ENCODE results near the gene GATA6. TPM values are rescaled to one million over a fixed set of nuclear protein-coding genes. Genes with fewer than 3 reads are reported as not detected.

GATA6 gene
- total RNA-seq, 2 donors from 2014 or later, result 106 to 158 TPM

DNA sequence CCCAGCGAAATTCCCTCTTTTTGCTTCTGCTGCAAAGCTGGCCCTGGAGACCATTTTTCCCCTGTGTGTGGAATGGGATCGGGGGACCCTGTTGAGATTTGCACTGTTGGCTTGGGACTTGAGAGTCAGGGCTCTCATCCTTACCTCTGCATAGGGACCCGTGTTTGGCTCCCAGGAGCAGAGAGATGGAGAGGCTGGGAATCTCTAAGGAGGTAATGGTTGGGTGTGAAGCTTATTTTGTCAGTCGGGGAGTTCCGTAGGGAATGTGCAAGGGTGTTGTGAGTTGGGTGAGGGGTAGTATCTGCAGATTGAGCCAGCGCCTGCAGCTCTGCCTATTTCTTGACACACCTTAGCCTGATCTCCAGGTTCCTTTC is 4.5 kb downstream of the GATA6 start:
- Histone ChIP-seq H3K4me1 (ENCODE audit: control insufficient read depth, insufficient read depth, low read length) (no peaks in the 10 kb centered on the region), H3K27me3 (ENCODE audit: control insufficient read depth, insufficient read depth, low read length, poor library complexity, severe bottlenecking) (peaks cover 37% of the 10 kb centered on the region), H3K4me3 (ENCODE audit: low read length) (peak overlapping the region; percentile 99), H3K27ac (ENCODE audit: low read depth, low read length) (no peak overlapping the region), H3K36me3 (ENCODE audit: control insufficient read depth, insufficient read depth, low read length) (peaks cover 85% of the 10 kb centered on the region), H3K9me3 (ENCODE audit: control insufficient read depth, low read length) (peaks cover 6% of the 10 kb centered on the region), H3K9ac (ENCODE audit: extremely low read depth, low read length, poor library complexity, severe bottlenecking) (peak overlapping the region; percentile 99)
- H3K4me3 Mint-ChIP-seq, result peak overlapping the region; percentile 98
- TF ChIP-seq, protein P1, sequence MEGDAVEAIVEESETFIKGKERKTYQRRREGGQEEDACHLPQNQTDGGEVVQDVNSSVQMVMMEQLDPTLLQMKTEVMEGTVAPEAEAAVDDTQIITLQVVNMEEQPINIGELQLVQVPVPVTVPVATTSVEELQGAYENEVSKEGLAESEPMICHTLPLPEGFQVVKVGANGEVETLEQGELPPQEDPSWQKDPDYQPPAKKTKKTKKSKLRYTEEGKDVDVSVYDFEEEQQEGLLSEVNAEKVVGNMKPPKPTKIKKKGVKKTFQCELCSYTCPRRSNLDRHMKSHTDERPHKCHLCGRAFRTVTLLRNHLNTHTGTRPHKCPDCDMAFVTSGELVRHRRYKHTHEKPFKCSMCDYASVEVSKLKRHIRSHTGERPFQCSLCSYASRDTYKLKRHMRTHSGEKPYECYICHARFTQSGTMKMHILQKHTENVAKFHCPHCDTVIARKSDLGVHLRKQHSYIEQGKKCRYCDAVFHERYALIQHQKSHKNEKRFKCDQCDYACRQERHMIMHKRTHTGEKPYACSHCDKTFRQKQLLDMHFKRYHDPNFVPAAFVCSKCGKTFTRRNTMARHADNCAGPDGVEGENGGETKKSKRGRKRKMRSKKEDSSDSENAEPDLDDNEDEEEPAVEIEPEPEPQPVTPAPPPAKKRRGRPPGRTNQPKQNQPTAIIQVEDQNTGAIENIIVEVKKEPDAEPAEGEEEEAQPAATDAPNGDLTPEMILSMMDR (conservative IDR thresholded peaks at IDR 0.05), result no peak
- peaks cover 24% of the 10 kb centered on the region for H3K4me1 Mint-ChIP-seq
- H3K27me3 Mint-ChIP-seq (ENCODE audit: insufficient read depth), result peaks cover 63% of the 10 kb centered on the region
- H3K36me3 Mint-ChIP-seq (ENCODE audit: low read depth), result peaks cover 74% of the 10 kb centered on the region
- 1 to 12% methylated on average over 3 to 6 of the region's 6 CpGs for WGBS, 2 experiments (ENCODE audit: insufficient coverage in 1 of 2, insufficient read length in 1 of 2)
- H3K9me3 Mint-ChIP-seq, result no peaks in the 10 kb centered on the region
- H3K27ac Mint-ChIP-seq, result peak overlapping the region; percentile 95
- DNase-seq, result peak; percentile 72

DNA sequence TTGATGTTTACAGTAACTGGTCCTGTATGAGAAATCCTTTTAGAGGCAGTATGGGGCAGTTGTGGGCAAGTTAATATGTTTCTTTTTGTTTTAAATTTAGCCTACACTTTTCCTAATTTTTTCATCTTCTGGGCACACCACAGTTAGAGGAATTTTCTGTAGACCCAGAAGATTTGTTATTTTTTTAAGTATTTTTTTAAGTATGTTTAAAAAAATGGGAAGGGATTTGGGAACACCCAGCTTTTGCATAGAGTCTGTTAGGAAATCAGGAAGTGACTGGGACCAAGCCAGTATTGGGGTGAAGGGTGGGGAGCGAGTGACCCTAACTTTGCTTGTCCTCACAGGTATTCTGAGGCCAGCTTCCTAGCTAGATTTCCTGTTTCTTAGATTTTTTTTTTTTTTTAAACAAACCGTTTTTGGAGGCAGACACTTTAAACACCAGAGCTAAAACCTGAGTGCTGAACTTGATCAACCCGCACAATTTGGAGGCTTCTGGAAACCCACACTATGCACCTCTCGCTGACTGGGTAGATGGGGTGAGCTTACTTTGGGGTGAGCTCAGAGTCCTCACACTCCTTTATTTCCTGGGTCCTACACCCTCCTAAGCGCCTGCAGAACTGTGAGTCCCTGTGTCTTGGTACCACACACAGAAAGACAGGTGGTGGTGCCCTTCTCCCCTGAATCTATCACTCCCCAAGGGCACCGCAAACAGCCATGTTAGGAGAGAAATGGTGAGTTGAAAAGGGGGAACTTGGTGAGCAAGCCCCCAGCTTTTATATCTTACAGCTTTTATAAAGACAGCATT is 5.2 kb downstream of the GATA6 start:
- H3K4me1 Mint-ChIP-seq, result peaks cover 29% of the 10 kb centered on the region
- H3K27me3 ChIP-seq (ENCODE audit: control insufficient read depth, insufficient read depth, low read length, poor library complexity, severe bottlenecking), result peaks cover 37% of the 10 kb centered on the region
- H3K36me3 Mint-ChIP-seq (ENCODE audit: low read depth), result peaks cover 78% of the 10 kb centered on the region
- peaks cover 91% of the 10 kb centered on the region for H3K36me3 ChIP-seq (ENCODE audit: control insufficient read depth, insufficient read depth, low read length)
- H3K4me3 Mint-ChIP-seq, result peak overlapping the region; percentile 98
- peak overlapping the region; percentile 99 for H3K4me3 ChIP-seq (ENCODE audit: low read length)
- H3K4me1 ChIP-seq (ENCODE audit: control insufficient read depth, insufficient read depth, low read length), result no peaks in the 10 kb centered on the region
- peak overlapping the region; percentile 95 for H3K27ac Mint-ChIP-seq
- WGBS, 2 experiments (ENCODE audit: insufficient coverage in 1 of 2, insufficient read length in 1 of 2), result 7 to 18% methylated on average over 3 to 5 of the region's 6 CpGs
- no peaks in the 10 kb centered on the region for H3K9me3 Mint-ChIP-seq
- H3K9ac ChIP-seq (ENCODE audit: extremely low read depth, low read length, poor library complexity, severe bottlenecking), result peak overlapping the region; percentile 99
- H3K9me3 ChIP-seq (ENCODE audit: control insufficient read depth, low read length), result peaks cover 6% of the 10 kb centered on the region
- DNase-seq, result peak; percentile 59
- peaks cover 63% of the 10 kb centered on the region for H3K27me3 Mint-ChIP-seq (ENCODE audit: insufficient read depth)
- TF ChIP-seq, protein P1 (conservative IDR thresholded peaks at IDR 0.05), result no peak
- H3K27ac ChIP-seq (ENCODE audit: low read depth, low read length), result no peak overlapping the region

- H3K9me3 ChIP-seq (ENCODE audit: control insufficient read depth, low read length), result peaks cover 6% of the 10 kb centered on the region
- H3K27ac ChIP-seq (ENCODE audit: low read depth, low read length), result no peak overlapping the region
- Mint-ChIP-seq H3K9me3 (no peaks in the 10 kb centered on the region), H3K27me3 (ENCODE audit: insufficient read depth) (peaks cover 57% of the 10 kb centered on the region), H3K36me3 (ENCODE audit: low read depth) (peaks cover 82% of the 10 kb centered on the region), H3K4me3 (peak overlapping the region; percentile 98), H3K27ac (peak overlapping the region; percentile 95), H3K4me1 (peaks cover 37% of the 10 kb centered on the region)
- peak overlapping the region; percentile 99 for H3K4me3 ChIP-seq (ENCODE audit: low read length)
- peaks cover 93% of the 10 kb centered on the region for H3K36me3 ChIP-seq (ENCODE audit: control insufficient read depth, insufficient read depth, low read length)
- TF ChIP-seq, protein P1 (conservative IDR thresholded peaks at IDR 0.05), result no peak
- H3K27me3 ChIP-seq (ENCODE audit: control insufficient read depth, insufficient read depth, low read length, poor library complexity, severe bottlenecking), result peaks cover 45% of the 10 kb centered on the region
- DNase-seq, result no peak
- H3K4me1 ChIP-seq (ENCODE audit: control insufficient read depth, insufficient read depth, low read length), result no peaks in the 10 kb centered on the region
- H3K9ac ChIP-seq (ENCODE audit: extremely low read depth, low read length, poor library complexity, severe bottlenecking), result peak overlapping the region; percentile 99
- WGBS, 2 experiments (ENCODE audit: insufficient coverage in 1 of 2, insufficient read length in 1 of 2), result 11 to 15% methylated on average over 2 to 3 of the region's 4 CpGs
Measured at GRCh38 chr18:22175346-22175745, 6.0 kb downstream of the GATA6 start.

All from endodermal cell (in vitro differentiated cells).